HepG2 (cell line): Measurements from ENCODE around the gene CACHD1. TPM values are rescaled to one million over a fixed set of nuclear protein-coding genes. Genes with fewer than 3 reads are reported as not detected.

Experiments
- ATAC-seq: fragments of 200-7000 bp; cut with Tn5 transposase; 3 replicates; pipeline ENCODE4 v1.9.1; 2020; ENCODE audit warnings: mild to moderate bottlenecking, moderate library complexity
- BruUV-seq: library from RNA; stranded (reverse); fragments of 400-500 nt; replicated peaks from 2 replicates; lab custom pipeline; 2021; lab: Mats Ljungman, UMichigan
- CTCF ChIA-PET: fragments of 300-600 bp; formaldehyde crosslinking; extraction: SDS; loops from one replicate; lab custom pipeline; 2021; ENCODE audit warnings: low total read pairs, inconsistent platforms, low intra/inter-chr PET ratio; lab: Yijun Ruan, JAX
- POLR2A ChIA-PET: fragments of 350-600 bp; sonication (Branson Sonifier 250); formaldehyde crosslinking; loops from one replicate; lab custom pipeline; 2020; ENCODE audit warnings: antibody characterized with exemption, inconsistent platforms; lab: Yijun Ruan, JAX
- DNase-seq: peaks from one replicate; pipeline ENCODE4 v3.0.0-alpha.2; 2015; ENCODE audit warnings: low spot score
- FAIRE-seq: peaks from 3 replicates; lab custom pipeline; 2011; peaks lifted over from hg19 to GRCh38; lab: Jason Lieb, UNC
- H2AFZ ChIP-seq: one replicate; pipeline ENCODE4 v1.6.1; 2011; ENCODE audit warnings: low read length, inconsistent platforms
- H3K27ac ChIP-seq: fragments of 300-600 bp; 3 replicates; pipeline ENCODE4 v1.8.0; 2011; ENCODE audit warnings: mixed run types, mild to moderate bottlenecking, mixed read lengths, low read length, inconsistent platforms; ENCODE audit not compliant: insufficient read depth; ENCODE audit errors: extremely low read length
- H3K27me3 ChIP-seq, 2 experiments: fragments of 200-600 bp in 1 of 2; 2 replicates in 1 of 2; 3 replicates in 1 of 2; pipeline versions ENCODE4 v1.6.0 to v1.8.0; 2011; ENCODE audit warnings: low read length in 2 of 2, mild to moderate bottlenecking in 2 of 2, moderate library complexity in 2 of 2, inconsistent platforms in 1 of 2; ENCODE audit not compliant: insufficient read depth in 2 of 2, control insufficient read depth in 1 of 2
- H3K36me3 ChIP-seq, 2 experiments: fragments of 200-600 bp in 1 of 2; replicated peaks in 1 of 2; 2 replicates in 1 of 2; 3 replicates in 1 of 2; pipeline versions ENCODE4 v1.5.1 to v1.8.0; 2011; ENCODE audit warnings: low read length in 2 of 2, inconsistent platforms in 1 of 2; ENCODE audit not compliant: insufficient read depth in 2 of 2, control insufficient read depth in 1 of 2
- H3K4me1 ChIP-seq: 2 replicates; pipeline ENCODE4 v1.5.1; 2012; ENCODE audit warnings: low read length, inconsistent platforms; ENCODE audit not compliant: insufficient read depth
- H3K4me2 ChIP-seq: 2 replicates; pipeline ENCODE4 v1.6.0; 2011; ENCODE audit warnings: low read depth, low read length, inconsistent platforms
- H3K4me3 ChIP-seq, 3 experiments: fragments of 200-600 bp in 1 of 3; sonication (generic), shearing (Covaris generic) in 1 of 3; replicated peaks in 1 of 3; 2 replicates each; pipeline ENCODE4 v1.5.1; 2011 to 2016; ENCODE audit warnings: low read length in 3 of 3, inconsistent platforms in 2 of 3, low read depth in 2 of 3, mild to moderate bottlenecking in 2 of 3, control low read depth in 1 of 3, mixed read lengths in 1 of 3; ENCODE audit not compliant: insufficient read depth in 1 of 3
- H3K79me2 ChIP-seq: one replicate; pipeline ENCODE4 v1.6.1; 2011; ENCODE audit warnings: low read length, inconsistent platforms; ENCODE audit not compliant: insufficient read depth
- H3K9ac ChIP-seq: 2 replicates; pipeline ENCODE4 v1.6.0; 2011; ENCODE audit warnings: mild to moderate bottlenecking, low read depth, low read length, inconsistent platforms; ENCODE audit not compliant: insufficient read depth
- H3K9me3 ChIP-seq: 2 replicates; pipeline ENCODE4 v1.5.1; 2012; ENCODE audit warnings: mild to moderate bottlenecking, low read length
- H4K20me1 ChIP-seq: 2 replicates; pipeline ENCODE4 v1.6.0; 2011; ENCODE audit warnings: inconsistent platforms, mild to moderate bottlenecking, low read length, moderate library complexity; ENCODE audit not compliant: insufficient read depth
- BATF2 ChIP-seq: sonication (generic); formaldehyde crosslinking; IDR thresholded peaks from 2 replicates; pipeline ENCODE4 v1.8.0; 2022; ENCODE audit warnings: mild to moderate bottlenecking, missing genetic modification reagents, moderate library complexity
- BHLHE40 ChIP-seq: IDR thresholded peaks from 2 replicates; pipeline ENCODE4 v1.6.1; 2011; ENCODE audit warnings: low read length, improper control_type of control experiment
- CCAR2 ChIP-seq: fragments of 200-400 bp; formaldehyde crosslinking; optimal IDR thresholded peaks from 2 replicates; pipeline ENCODE3; 2018; ENCODE audit warnings: low read depth, mild to moderate bottlenecking, low read length, moderate library complexity
- DBP ChIP-seq: sonication (generic); formaldehyde crosslinking; IDR thresholded peaks from 2 replicates; pipeline ENCODE4 v1.4.0; 2020; ENCODE audit warnings: missing genetic modification reagents; ENCODE audit errors: not compliant biosample characterization
- JUNB ChIP-seq: sonication (generic); formaldehyde crosslinking; IDR thresholded peaks from 2 replicates; pipeline ENCODE4 v1.8.0; 2022; ENCODE audit warnings: missing genetic modification reagents, mild to moderate bottlenecking, borderline replicate concordance
- MTA3 ChIP-seq: sonication (generic); formaldehyde crosslinking; IDR thresholded peaks from 2 replicates; pipeline ENCODE4 v1.4.0; 2020; ENCODE audit warnings: missing genetic modification reagents
- PRDM4 ChIP-seq: sonication (generic); formaldehyde crosslinking; IDR thresholded peaks from 2 replicates; pipeline ENCODE4 v1.9.0; 2021; ENCODE audit warnings: missing genetic modification reagents, borderline replicate concordance
- SCMH1 ChIP-seq: sonication (generic); formaldehyde crosslinking; IDR thresholded peaks from 2 replicates; pipeline ENCODE4 v1.9.0; 2021; ENCODE audit warnings: missing genetic modification reagents, mild to moderate bottlenecking, borderline replicate concordance
- U2AF2 ChIP-seq: fragments of 200-400 bp; formaldehyde crosslinking; IDR thresholded peaks from 2 replicates; pipeline ENCODE4 v1.6.1; 2017; ENCODE audit warnings: low read depth, mild to moderate bottlenecking, low read length
- YEATS2 ChIP-seq: sonication (generic); formaldehyde crosslinking; IDR thresholded peaks from 2 replicates; pipeline ENCODE4 v1.4.0; 2020; ENCODE audit warnings: missing genetic modification reagents, borderline replicate concordance
- ZBTB26 ChIP-seq: IDR thresholded peaks from 2 replicates; pipeline ENCODE4 v1.6.1; 2016; ENCODE audit warnings: missing compliant biosample characterization, missing genetic modification reagents, borderline replicate concordance
- ZNF124 ChIP-seq: sonication (generic); formaldehyde crosslinking; IDR thresholded peaks from 2 replicates; pipeline ENCODE4 v1.4.0; 2020; ENCODE audit warnings: missing genetic modification reagents
- ZNF362 ChIP-seq: sonication (generic); formaldehyde crosslinking; IDR thresholded peaks from 2 replicates; pipeline ENCODE4 v1.4.0; 2020; ENCODE audit warnings: missing genetic modification reagents, mild to moderate bottlenecking, borderline replicate concordance
- ZNF589 ChIP-seq: sonication (generic); formaldehyde crosslinking; conservative IDR thresholded peaks from 2 replicates; pipeline ENCODE4 v1.8.0; 2022; ENCODE audit warnings: mild to moderate bottlenecking, moderate library complexity, missing genetic modification reagents
- ZNF597 ChIP-seq: sonication (generic); formaldehyde crosslinking; IDR thresholded peaks from 2 replicates; pipeline ENCODE4 v1.5.0; 2020; ENCODE audit warnings: missing genetic modification reagents
- ZNF775 ChIP-seq: sonication (generic); formaldehyde crosslinking; IDR thresholded peaks from 2 replicates; pipeline ENCODE4 v1.4.0; 2020; ENCODE audit warnings: missing genetic modification reagents, mild to moderate bottlenecking, moderate library complexity, borderline replicate concordance
- WGBS: methylation state at CpG from one replicate; pipeline ENCODE4 v1.1.6; 2017; ENCODE audit warnings: low lambda C conversion rate; 5-methylcytosine and 5-hydroxymethylcytosine counted together
- in situ Hi-C: cut with HindIII; loops from 2 replicates; pipeline ENCODE4 v1.10.0; 2017; ENCODE audit warnings: low pct_unique_long_range_greater_than_20kb; ENCODE audit not compliant: extremely low pct_ligation_motif_present
- intact Hi-C: fragments of 100-400 bp; cut with micrococcal nuclease; formaldehyde crosslinking; loops from one replicate; pipeline ENCODE4 v1.10.0; 2022; ENCODE audit not compliant: unreplicated experiment
- polyA plus RNA-seq, 8 experiments: library from polyadenylated mRNA; depleted of rRNA in 3 of 8; stranded (reverse) in 7 of 8; unstranded in 1 of 8; fragments of >200 nt; fragmentation: Illumina TruSeq in 4 of 8; extraction: Trizol in 4 of 8; gene quantifications; 2 replicates each; pipeline versions ENCODE4 v1.2.1 to v1.2.3, GENCODE V29; 2011 to 2016; ENCODE audit warnings: low read depth in 4 of 8, missing spikeins in 1 of 8, mixed read lengths in 1 of 8; ENCODE audit not compliant: insufficient read depth in 1 of 8
- total RNA-seq, 5 experiments: library from RNA; depleted of rRNA; stranded (reverse); fragments of >200 nt; fragmentation: Illumina TruSeq; extraction: Trizol; gene quantifications; 2 replicates each; pipeline ENCODE4 v1.2.3, GENCODE V29; 2016; ENCODE audit warnings: low read depth in 1 of 5

The CACHD1 gene
- total and polyA plus RNA-seq, 2 of the 13 experiments (the other 11 are each of a cell fraction or from before 2014, with no cell fraction given), result 0.11 TPM; not detected in 1

- no peak for TF ChIP-seq BHLHE40
- TF ChIP-seq ZNF124 (CRISPR knock-in tag), result no peak
- TF ChIP-seq PRDM4 (CRISPR knock-in tag), result no peak
- TF ChIP-seq U2AF2, result no peak
- no peak for TF ChIP-seq ZBTB26 (CRISPR knock-in tag)
- no peak for TF ChIP-seq CCAR2
- TF ChIP-seq ZNF362 (CRISPR knock-in tag), result no peak
- no peak for TF ChIP-seq YEATS2 (CRISPR knock-in tag)
- TF ChIP-seq SCMH1, result no peak
- TF ChIP-seq ZNF597 (CRISPR knock-in tag), result no peak
- no peak for TF ChIP-seq JUNB (CRISPR knock-in tag)
- no peak for TF ChIP-seq DBP
- no peak for TF ChIP-seq ZNF589
- no peak for TF ChIP-seq ZNF775 (CRISPR knock-in tag)
- TF ChIP-seq MTA3 (CRISPR knock-in tag), result no peak
- no peak for TF ChIP-seq BATF2 (CRISPR knock-in tag)
- TF ChIP-seq, all 625 proteins: peak for 0
- DNase-seq (no peak), ATAC-seq (no peak), FAIRE-seq (no peak)
- Histone ChIP-seq H3K27ac (no peak overlapping the region), H4K20me1 (no peaks in the 10 kb centered on the region), H3K4me2 (no peak overlapping the region), H3K9me3 (no peaks in the 10 kb centered on the region), H3K79me2 (no peaks in the 10 kb centered on the region), H2AFZ (no peak overlapping the region), H3K27me3 (peaks cover 0 to 1% of the 10 kb centered on the region in 2 experiments; a peak in 2 of 5 replicates), H3K4me1 (no peaks in the 10 kb centered on the region), H3K36me3 (no peaks in the 10 kb centered on the region), H3K4me3 (no peak overlapping the region), H3K9ac (no peak overlapping the region)
- ChIA-PET POLR2A (no interaction called here), CTCF (no interaction called here)
- in situ Hi-C loops (no loop called here), intact Hi-C loops (no loop called here)
- BruUV-seq, result no TSS peak
- WGBS, result 15% methylated on average over 2 of the region's 2 CpGs
Observed at GRCh38 chr1:64683419-64683818, 213.5 kb downstream of the CACHD1 start.
